Islet precursor cell (in vitro differentiated cells): Measurements from ENCODE around the gene YLPM1.

Experiments used
- DNase-seq: peaks from one replicate; pipeline ENCODE4 v3.0.0-alpha.2; 2018

The YLPM1 gene

DNA sequence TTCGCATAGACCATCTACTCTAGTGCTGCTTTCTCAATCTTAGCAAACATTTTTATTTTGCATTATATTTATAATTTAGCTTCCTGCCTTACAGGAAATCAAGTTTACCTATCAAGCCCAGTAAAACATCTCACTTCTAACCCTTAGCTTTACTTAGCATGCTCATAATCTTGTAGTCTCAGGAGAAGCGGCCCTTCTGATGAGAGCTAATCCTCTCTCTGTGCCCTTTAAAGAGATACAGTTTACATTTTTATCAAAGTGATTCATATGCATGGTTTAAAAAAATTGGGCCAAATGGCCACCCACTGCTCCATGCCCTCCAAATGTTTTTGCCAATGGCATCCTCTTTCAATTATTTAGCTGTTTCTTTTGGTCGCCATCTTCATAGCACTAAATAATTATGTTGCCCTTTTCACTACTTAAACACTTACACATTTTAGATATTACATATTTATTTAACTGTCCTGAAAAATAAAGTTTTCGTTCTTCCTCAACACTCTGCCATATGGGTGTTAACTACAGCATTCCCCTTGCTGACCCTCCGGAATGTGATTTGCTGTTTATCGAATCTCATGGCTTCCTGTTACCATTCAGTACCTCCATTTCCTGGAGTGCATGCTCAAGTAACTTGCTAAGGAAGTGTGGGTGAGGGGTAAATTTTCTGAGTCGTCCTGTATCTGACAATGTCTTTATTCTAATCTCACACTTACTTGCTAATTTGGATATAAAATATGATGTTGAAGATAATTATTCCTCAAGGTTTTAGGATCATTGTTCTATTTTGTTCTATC, 29.3 kb downstream of the YLPM1 start:
- DNase-seq = no peak

DNA sequence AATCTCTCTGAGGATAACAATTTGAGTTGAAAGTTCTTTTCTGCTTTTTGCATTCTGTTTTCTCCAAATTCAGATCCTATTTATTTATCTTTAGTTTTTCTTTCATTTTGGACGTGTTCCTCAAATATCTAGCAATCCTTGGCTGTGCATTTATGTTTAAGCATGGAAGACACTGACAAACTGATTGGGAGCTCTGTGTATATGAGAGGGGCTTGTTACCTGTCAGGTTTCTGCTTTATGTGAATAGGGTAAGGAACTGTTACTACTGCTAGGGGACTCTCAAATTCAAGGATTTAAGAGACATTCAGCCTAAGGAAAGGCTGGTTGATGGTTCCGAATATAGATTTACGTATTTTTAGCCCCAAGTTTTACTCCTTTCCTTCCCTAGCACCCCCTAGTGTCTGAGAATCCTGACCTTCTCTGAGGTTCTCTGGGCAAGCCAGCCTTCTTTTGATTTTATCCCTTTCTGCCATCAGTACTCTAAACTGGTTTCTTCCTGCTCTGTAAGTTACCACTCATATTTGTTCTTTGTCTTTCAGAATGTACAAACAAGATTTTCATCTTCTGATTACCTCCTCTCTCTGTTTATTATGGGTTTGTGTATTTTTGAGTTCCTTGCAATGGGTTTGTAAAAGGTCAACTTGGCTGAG, 30.5 kb downstream of the YLPM1 start:
- DNase-seq = no peak

DNA sequence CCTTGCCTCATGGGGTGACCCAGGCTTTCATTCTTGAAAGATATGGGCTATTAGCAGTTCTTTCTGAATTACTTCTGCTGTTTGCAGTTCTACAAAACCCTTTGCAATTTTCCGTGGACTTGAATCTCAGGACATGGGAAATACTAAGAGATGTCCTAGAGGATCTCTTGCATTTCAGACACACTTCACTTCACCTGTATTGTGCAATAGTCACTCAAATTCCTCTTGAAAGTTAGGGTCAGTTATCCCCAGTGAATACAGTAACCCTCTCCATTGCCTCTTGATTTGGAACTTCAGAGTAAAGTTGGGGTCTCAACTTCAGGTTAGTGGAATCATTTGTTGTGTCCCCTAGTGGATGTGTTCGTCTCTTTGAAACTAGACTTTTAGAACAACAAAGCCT, 31.8 kb downstream of the YLPM1 start:
- no peak for DNase-seq

DNA sequence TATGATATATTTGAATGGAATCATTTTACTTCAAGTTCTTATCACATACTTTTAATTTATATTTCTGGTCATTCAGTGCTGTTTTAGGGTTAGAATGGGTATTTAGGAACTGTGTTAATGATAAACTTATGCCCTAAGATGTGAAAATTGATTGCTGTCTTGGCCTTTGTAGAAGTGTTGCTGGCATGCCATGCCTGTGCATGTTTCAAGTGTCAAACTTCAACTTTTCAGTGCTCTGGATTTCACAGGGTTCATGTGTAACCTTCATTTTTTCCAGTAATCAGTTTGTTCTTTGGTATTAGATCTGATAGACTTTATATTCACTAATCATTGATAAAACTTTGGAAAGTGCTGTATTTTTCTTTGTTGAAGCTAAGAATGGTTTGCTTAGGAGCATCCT, 36.6 kb downstream of the YLPM1 start:
- no peak for DNase-seq

DNA sequence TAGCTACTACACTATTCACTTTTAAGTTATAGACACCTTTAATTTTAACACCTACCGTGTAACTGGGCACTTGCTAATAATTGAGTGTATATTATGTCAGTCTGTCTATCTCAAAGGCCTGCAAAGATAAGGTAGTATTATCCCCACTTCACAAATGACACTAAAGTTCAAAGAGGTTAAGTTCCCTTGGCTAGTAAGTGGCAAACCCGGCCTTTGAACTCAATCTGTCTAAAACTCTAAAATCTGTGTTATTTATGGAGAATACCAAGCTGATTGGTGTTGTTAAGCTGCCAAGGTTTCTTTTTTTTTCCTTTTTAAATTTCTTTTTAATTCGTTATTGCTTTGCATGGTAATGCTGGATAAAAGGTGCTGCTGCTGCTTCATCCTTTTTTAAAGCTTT, 37.7 kb downstream of the YLPM1 start:
- no peak for DNase-seq

DNA sequence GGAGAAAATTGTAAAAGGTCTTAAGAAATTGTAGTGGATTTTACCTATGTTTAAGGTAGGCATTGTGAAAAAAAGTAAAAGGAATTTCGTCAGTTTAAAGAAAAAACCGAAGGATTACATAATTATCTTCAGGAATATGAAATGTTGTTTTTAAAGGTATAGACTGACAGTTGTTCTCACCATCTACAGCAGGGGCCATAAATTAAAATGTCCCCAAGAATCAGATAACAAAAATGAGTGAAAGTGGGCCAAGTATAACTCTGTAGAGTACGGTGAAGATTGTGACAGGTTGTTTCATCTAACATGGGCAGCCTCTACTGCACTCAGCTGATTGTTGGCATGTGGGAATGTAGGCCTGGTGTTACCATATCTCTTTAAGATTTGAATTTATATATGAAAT, 38.3 kb downstream of the YLPM1 start:
- DNase-seq = no peak

DNA sequence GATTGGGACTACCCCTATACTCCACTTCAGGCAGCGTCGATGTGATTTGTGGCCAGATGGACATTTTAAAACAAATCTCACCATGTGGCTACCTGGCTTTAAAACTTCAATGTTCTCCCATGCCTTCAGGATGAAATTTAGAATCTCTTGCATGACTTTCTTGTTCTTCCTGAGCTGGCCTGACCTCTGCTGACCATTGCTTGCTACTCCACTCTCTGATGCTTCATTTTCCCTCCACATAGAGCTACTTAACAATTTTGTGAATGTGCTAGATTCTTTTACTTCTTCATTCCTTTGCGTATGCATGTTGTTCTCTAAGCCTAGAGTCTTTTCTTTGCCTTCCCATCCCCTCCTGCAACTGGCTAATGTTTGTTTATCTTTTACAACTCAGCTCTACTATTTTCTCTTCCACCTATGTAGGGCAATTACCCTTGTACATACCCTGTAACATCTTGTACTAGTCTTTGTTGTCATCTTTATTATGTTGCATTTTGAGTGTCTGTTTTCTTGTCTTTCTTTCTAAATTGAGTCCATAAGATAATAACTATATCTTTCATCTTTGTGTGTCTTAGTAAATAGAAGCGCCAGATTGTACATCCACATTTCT, 41.2 kb downstream of the YLPM1 start:
- no peak for DNase-seq

DNA sequence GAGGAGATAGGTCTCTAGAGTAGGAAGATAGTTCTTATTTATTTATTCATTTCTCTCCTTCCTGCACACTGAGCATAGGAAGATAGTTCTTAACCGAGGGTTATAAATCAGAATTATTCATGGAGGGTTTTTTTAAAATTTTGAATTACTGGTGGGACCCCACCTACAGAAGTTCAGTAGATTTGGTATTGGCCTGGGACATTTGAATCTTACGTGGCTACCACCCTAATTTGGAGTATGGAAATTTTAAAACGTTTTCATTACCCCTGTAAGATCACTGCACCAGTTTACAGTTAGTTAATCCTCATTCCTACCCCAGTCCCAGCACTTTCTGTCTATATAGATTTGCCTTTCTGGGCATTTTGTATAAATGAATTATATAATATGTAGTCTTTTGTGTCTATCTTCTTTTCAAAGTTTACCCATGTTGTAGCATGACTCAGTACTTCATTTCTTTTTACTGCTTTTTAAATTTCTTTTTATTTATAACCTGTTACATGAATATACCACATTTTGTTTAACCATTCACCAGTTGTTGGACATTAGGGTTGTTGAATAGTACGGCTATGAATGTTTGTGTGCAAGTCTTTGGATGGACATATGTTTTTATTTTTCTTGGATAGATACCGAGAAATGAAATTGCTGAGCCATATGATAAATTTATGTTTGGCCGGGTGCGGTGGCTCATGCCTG, 44.9 kb downstream of the YLPM1 start:
- DNase-seq = no peak

DNA sequence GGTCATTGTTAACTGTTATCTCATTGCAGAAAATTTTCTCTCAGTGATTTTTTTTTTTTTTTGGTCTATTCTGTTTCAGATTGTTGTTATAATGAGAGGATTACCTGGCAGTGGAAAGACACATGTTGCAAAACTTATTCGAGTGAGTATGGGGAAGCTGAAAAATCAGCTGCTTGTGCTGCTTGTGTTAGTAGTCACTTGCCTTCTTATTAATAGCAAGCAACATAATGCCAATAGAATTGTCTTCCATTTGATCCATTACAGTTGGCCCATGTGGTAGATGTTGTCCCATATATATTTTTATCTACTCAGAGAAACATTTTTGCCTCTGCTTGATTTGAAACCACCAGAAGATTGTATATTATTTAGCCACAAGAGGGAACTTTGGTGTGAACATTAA, 53.0 kb downstream of the YLPM1 start:
- DNase-seq = no peak

DNA sequence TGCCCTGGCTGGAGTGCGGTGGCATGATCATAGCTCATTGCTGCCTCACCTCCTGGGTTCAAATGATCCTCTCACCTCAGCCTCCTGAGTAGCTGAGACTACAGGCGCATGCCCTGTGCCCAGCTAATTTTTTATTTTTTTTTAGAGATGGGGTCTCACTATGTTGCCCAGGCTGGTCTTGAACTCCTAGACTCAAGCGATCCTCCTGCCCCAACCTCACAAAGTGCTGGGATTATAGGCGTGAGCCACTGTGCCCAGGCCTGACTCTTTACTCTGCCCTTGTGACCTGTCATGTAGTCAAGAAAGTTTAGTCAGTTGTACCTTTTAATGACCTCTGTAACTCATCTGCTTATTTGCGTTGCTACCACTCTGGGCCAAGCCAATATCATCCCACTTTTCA, 57.2 kb downstream of the YLPM1 start:
- no peak for DNase-seq

DNA sequence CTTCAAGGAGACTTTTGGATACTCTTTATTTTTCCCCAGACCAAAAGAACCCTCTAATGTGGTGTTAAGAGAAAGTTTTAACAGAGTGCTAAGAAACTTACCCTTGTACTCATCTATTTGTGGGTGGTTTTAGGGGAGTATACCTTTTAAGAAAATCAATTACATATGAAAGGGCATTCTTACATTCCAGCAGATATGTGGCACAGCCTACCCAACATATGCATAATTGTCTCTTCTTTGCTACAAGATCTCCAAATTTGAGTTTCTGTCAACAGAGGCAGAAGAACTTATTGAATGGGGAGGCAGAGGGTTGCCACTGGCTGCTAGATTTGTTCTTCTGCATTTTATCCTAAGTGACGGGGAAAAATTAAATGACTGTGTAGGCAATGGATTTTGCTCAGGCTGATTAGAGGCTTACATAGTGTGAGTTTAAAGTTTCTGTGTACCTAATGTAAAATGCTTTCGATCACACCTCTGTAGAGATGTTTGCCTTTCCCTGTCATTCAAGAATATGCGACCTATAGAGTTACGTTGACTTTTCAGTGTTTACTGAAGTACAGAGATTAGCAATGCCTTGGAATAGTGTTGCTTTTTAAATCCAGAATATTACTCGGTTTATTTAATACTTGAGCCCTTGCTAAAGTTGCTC, 58.3 kb downstream of the YLPM1 start:
- no peak for DNase-seq

DNA sequence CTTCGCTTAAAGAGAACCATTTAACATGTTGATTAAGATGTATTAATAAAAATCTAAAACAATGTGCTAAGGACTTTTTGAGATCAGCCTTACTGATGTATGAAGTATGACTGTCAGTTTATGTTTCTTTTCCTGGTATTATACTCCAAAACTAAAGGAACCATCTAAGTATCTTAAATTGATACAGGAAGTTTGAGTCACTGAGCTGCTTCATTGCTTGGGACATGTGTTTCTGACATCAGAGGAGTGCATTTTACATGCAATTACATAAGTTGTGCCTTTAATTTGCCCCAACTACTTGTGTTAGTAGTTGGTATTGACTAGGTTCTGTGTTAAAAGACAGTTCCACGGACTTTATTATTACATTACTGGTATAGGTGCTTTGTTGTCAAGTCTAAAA, 61.9 kb downstream of the YLPM1 start:
- DNase-seq = no peak

DNA sequence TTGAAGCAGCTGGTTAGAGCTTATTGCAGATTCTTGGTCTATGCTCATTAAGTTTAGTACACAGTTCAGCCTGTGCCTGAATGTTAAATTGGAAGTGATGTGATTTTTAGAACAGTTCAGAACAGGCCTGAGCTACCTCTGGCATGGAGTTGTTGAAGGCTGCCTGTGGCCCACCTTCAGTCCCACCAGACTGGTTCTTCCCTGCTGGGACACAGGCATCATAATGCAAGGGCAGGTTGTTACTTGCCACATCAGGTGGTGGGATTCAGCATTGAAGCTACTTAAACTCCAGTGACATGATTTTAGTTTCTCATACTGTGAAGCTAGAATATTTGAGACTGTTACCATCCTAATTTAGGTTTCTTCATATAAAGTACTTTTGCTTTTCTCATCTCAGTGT, 63.5 kb downstream of the YLPM1 start:
- no peak for DNase-seq

DNA sequence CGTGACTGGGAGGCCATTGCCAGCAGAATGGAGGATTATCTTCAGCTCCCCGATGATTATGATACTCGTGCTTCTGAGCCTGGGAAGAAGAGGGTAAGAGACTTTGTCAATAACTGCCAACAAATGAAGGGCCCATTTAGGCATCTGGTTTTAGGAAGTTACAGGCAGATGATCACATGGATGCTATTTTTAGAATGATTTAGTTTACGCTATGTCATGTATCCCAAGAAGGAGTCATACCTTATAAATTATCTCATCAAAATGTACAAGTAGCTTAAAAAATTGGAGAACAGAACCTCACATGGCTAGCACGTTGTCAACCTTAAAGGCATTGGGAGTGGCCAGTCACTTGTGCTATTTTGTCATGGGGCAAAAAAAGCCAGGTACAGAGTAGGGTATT, 66.1 kb downstream of the YLPM1 start:
- DNase-seq = no peak

DNA sequence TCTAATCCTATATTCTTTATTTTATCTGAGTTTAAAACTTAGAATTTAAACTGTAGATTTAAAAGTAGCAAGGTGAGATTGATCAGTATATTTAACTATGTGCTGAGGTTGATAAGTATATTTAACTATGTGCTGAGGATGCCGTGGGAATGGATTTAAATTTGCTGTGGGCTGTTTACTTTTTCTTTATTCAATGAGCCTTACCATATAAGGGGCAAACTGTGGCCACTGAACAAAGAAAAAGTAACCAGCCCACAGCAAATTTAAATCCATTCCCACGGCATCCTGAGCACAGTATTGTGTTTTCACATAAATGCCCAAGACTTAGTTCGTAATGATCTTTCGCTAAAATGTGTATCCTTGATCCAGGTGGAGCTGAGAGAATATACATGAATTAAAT, 69.7 kb downstream of the YLPM1 start:
- no peak for DNase-seq

DNA sequence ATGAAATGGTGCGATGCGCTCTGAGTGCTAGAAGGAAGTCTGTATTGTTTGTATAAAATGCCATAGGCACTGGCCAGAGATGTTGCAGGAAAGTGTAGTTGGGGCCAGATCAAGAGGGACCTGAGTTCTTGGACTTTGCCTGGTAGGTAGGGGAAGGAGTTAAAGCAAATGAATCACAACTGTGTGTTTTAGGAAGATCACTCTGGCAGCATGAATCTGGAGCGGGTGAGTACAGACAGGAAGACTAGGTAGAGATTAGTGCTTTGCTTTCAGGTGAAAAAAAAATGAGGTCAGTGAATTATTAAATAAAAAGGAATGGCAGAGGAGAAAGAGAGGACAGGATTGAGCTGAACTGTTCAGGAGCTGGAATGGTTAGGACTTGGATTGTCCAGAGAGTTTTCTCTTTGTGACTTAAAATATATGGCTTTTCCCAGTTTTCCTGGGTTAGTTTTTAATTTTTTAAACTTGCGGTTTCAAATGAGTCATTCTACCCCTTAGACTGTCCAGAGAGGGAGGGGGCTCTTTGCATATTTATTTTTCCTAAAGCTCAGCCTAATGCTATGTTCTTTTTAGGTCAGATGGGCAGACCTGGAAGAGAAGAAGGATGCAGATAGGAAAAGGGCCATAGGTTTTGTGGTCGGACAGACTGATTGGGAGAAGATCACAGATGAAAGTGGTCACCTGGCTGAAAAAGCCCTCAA, 71.7 kb downstream of the YLPM1 start:
- no peak for DNase-seq

DNA sequence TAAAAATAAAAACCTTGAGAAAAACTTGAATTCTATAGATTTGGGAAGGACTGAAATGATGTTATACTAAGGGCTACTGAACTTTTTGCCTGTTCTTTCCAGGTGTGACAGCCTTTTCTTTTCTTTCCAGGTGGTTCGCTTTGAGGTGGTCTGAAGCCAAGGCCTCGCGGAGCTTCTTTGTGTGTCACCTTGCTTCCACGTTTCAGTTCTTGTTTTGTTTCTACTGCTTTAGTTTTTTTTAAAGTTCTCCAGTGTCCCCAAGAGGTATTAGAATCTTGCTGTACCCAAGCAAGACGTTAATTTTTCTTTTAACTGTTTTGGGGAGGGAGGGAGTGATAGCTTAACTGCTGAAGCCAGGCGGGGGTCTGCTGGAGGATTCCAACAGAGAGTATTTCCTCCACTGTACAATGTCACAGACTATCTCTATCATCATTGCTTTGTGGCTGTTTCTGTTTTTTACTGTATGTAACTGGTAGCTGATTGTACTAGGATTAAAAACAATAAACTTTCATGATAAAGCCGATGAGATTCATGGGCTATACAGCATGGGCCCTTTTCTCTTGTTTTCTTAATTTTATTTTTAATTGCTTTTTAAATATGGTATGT, 72.6 kb downstream of the YLPM1 start:
- DNase-seq = no peak

DNA sequence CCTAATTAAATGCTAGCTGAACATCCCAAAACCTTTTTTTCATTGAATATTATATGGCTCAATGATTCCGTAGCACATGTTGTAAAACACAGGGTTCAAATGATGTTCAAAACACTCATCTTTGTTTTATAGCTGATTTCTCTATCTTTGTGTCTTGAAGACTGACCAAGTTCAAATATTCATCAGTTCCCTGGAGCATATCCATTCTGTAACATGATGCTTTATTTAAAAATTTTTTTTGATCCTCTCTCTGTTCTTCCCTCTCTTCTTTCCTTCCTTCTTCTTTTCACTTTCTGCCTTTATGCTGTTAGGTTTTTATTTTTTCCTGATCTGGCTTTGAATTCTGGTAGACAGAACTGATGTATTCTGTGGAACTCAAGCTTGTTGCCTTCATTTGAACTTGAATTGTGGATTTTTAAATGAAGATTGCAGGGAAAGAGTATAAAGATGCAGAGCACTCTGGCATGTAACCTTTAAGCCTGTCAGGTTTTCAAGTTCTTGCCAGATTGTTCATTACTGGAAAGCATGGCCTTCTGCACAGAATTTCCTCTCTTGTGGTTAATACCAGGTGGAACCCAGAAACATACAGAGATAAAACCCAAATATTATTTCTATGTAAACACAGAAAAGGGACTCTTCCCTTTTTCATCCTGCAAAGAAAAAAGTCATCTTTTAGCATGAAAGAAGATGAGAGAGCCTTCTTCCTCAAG, 73.3 kb downstream of the YLPM1 start:
- no peak for DNase-seq

DNA sequence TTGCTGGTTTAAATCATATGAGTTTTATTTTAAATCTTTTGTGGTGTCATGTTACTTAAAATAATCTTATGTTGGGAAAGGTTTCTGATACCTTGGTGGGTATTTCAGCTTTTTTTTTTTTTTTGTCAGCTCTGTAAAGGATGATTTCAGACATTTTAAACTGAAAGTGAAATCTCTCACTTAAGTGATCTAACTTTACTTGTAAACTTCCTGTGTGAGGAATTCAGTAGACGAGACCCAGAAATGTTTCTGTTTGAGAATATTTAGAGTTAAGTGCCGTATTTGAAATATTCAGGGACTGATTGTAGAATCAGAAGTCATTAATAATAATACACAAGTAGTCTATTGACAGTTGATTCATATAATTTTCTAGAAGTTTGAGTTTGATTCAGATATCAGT, 75.0 kb downstream of the YLPM1 start:
- no peak for DNase-seq

DNA sequence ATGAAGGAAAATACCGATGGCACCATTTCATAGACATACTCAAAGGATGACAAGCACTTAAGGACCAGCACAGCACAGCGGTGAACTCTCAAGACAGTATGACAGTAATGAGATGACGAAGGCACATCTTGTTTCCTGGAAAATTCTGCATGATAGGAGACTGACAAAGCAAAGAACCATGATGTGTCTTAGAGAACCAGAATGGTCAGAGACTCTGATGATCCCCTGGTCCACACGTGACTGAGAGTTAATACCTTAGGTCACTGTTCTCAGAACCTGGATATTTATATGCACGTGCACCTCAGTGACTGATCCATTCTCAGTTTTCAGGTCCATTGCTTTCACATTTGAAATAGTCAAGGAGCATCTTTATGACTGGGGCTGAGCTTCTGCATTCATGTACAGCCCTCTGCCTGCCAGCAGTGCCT, 77.5 kb downstream of the YLPM1 start:
- DNase-seq = no peak
